Osteoblast (primary cell): ENCODE measurements around the gene RPL21. TPM values are rescaled to one million over a fixed set of nuclear protein-coding genes. Genes with fewer than 3 reads are reported as not detected.

ENCODE experiments used
- DNase-seq: peaks from one replicate; pipeline ENCODE4 v3.0.0; 2011; ENCODE audit warnings: low spot score, mixed read lengths; ENCODE audit not compliant: insufficient read length; ENCODE audit errors: missing footprints
- H2AFZ ChIP-seq: 2 replicates; pipeline ENCODE4 v1.6.0; 2011; ENCODE audit warnings: mild to moderate bottlenecking, low read length
- H3K27ac ChIP-seq: 2 replicates; pipeline ENCODE4 v1.5.1; 2011; ENCODE audit warnings: mild to moderate bottlenecking, low read depth, low read length, moderate library complexity
- H3K27me3 ChIP-seq: 2 replicates; pipeline ENCODE4 v1.6.0; 2012; ENCODE audit warnings: mild to moderate bottlenecking, control low read depth, inconsistent platforms, low read length, moderate library complexity; ENCODE audit not compliant: insufficient read depth
- H3K36me3 ChIP-seq: 2 replicates; pipeline ENCODE4 v1.5.1; 2011; ENCODE audit warnings: mild to moderate bottlenecking, low read length, control low read depth, moderate library complexity; ENCODE audit not compliant: insufficient read depth
- H3K4me1 ChIP-seq: 2 replicates; pipeline ENCODE4 v1.5.1; 2011; ENCODE audit warnings: mild to moderate bottlenecking, low read length, control low read depth, moderate library complexity; ENCODE audit not compliant: insufficient read depth
- H3K4me2 ChIP-seq: 2 replicates; pipeline ENCODE4 v1.6.0; 2011; ENCODE audit warnings: mild to moderate bottlenecking, low read length; ENCODE audit not compliant: insufficient read depth
- H3K4me3 ChIP-seq: fragments of 200-600 bp; sonication (generic); 3 replicates; pipeline ENCODE4 v1.5.1; 2012; ENCODE audit warnings: mild to moderate bottlenecking, low read length, inconsistent platforms; ENCODE audit not compliant: insufficient read depth
- H3K79me2 ChIP-seq: 2 replicates; pipeline ENCODE4 v1.6.0; 2012; ENCODE audit warnings: mild to moderate bottlenecking, low read length, control low read depth, inconsistent platforms; ENCODE audit not compliant: insufficient read depth
- H3K9me3 ChIP-seq: 2 replicates; pipeline ENCODE4 v1.5.1; 2011; ENCODE audit warnings: low read depth, low read length, control low read depth
- H4K20me1 ChIP-seq: 2 replicates; pipeline ENCODE4 v1.6.0; 2012; ENCODE audit warnings: mild to moderate bottlenecking, low read length, control low read depth; ENCODE audit not compliant: insufficient read depth
- CTCF ChIP-seq: IDR thresholded peaks from 2 replicates; pipeline ENCODE4 v1.5.1; 2011; ENCODE audit warnings: mild to moderate bottlenecking, low read depth, low read length, moderate library complexity; ENCODE audit errors: extremely low read depth
- total RNA-seq: library from RNA; depleted of rRNA; stranded (reverse); fragments of >200 nt; gene quantifications from 2 replicates; pipeline ENCODE4 v1.2.3, GENCODE V29; 2012

Gene RPL21
- total RNA-seq: 544 and 726 TPM in 2 replicates

- peak within 1 kb of the TSS; percentile 95 for H3K4me2 ChIP-seq
- peak; percentile 95 for DNase-seq
- H2AFZ ChIP-seq: peak within 1 kb of the TSS; percentile 78
- H3K27me3 ChIP-seq: no peaks in the 10 kb centered on the region
- H3K27ac ChIP-seq: peak within 1 kb of the TSS; percentile 99
- peaks cover 13% of the 10 kb centered on the region for H4K20me1 ChIP-seq
- peaks cover 20% of the 10 kb centered on the region for H3K4me1 ChIP-seq
- peaks cover 30% of the 10 kb centered on the region for H3K36me3 ChIP-seq
- H3K79me2 ChIP-seq: peaks cover 52% of the 10 kb centered on the region
- peak within 1 kb of the TSS; percentile 96 for H3K4me3 ChIP-seq
- no peak for TF ChIP-seq CTCF
- no peaks in the 10 kb centered on the region for H3K9me3 ChIP-seq
Measured at GRCh38 chr13:27251166-27252091, at the start of gene RPL21. RPL21 (plus strand) TSS chr13:27251558; CDS start chr13:27253777, 2,219 bp downstream.

- Histone ChIP-seq H3K4me2 (no peak overlapping the region), H3K36me3 (no peaks in the 10 kb centered on the region), H3K4me3 (no peak overlapping the region), H3K27me3 (no peaks in the 10 kb centered on the region), H2AFZ (no peak overlapping the region), H3K9me3 (no peaks in the 10 kb centered on the region), H3K27ac (no peak overlapping the region), H3K79me2 (no peaks in the 10 kb centered on the region), H4K20me1 (no peaks in the 10 kb centered on the region), H3K4me1 (peaks cover 4% of the 10 kb centered on the region)
- peak; percentile 29 for DNase-seq
- no peak for TF ChIP-seq CTCF
Measured at GRCh38 chr13:27201661-27202060, 49.7 kb upstream of the RPL21 start.

- H3K4me3 ChIP-seq: no peak overlapping the region
- no peaks in the 10 kb centered on the region for H4K20me1 ChIP-seq
- H3K4me1 ChIP-seq: peaks cover 4% of the 10 kb centered on the region
- H3K9me3 ChIP-seq: no peaks in the 10 kb centered on the region
- H3K4me2 ChIP-seq: no peak overlapping the region
- no peaks in the 10 kb centered on the region for H3K27me3 ChIP-seq
- H3K27ac ChIP-seq: no peak overlapping the region
- DNase-seq: no peak
- no peaks in the 10 kb centered on the region for H3K36me3 ChIP-seq
- no peak for TF ChIP-seq CTCF
- H2AFZ ChIP-seq: no peak overlapping the region
- H3K79me2 ChIP-seq: no peaks in the 10 kb centered on the region
Measured at GRCh38 chr13:27203186-27203585, 48.2 kb upstream of the RPL21 start.

- Histone ChIP-seq H3K9me3 (no peaks in the 10 kb centered on the region), H4K20me1 (no peaks in the 10 kb centered on the region), H3K79me2 (no peaks in the 10 kb centered on the region), H3K27me3 (no peaks in the 10 kb centered on the region), H3K4me3 (no peak overlapping the region), H3K4me1 (peaks cover 4% of the 10 kb centered on the region), H2AFZ (no peak overlapping the region), H3K27ac (no peak overlapping the region), H3K36me3 (no peaks in the 10 kb centered on the region), H3K4me2 (no peak overlapping the region)
- TF ChIP-seq CTCF: peak; percentile 37
- no peak for DNase-seq
Measured at GRCh38 chr13:27203854-27204253, 47.5 kb upstream of the RPL21 start.
